ENCODE results near the gene ME3. TPM values are rescaled to one million over a fixed set of nuclear protein-coding genes. Genes with fewer than 3 reads are reported as not detected.

The ME3 gene
- total RNA-seq, 1 experiment from 2014 or later = 1.8 TPM

DNA sequence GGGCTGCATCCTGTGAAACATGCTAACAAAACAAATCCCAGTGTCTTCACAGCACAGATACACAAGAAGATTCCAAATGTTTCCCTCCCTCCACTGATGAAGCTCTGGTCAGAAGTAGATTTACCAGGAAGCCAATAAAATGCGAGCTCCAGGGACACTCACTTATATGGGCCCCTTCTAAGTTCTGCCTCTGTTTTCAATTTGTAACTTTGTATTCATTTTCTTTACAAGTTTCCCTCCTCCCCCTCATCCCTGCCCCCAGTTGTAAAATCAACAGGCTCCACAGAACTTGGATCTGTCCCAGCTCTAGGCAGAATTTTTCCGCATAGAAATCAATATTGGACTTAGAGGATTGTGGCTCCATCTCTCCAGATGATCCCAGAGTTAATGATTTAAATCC is 48.1 kb upstream of the ME3 start:
- H3K4me1 Mint-ChIP-seq = no peaks in the 10 kb centered on the region
- ChIA-PET CTCF (no interaction called here), POLR2A (no interaction called here)
- H3K27ac Mint-ChIP-seq = no peak overlapping the region
- ATAC-seq (no peak), DNase-seq (ENCODE audit: low spot score) (no peak)
- peaks cover 27% of the 10 kb centered on the region for H3K9me3 Mint-ChIP-seq
- peaks cover 18% of the 10 kb centered on the region for H3K36me3 Mint-ChIP-seq
- TF ChIP-seq PRRX2 (CRISPR knock-in tag; IDR thresholded peaks at IDR 0.05) = no peak
- TF ChIP-seq NFE2L1 (CRISPR knock-in tag; IDR thresholded peaks at IDR 0.05) = no peak
- no peak for TF ChIP-seq NFATC4 (CRISPR knock-in tag; IDR thresholded peaks at IDR 0.05)
- TF ChIP-seq SMAD4 (CRISPR knock-in tag; IDR thresholded peaks at IDR 0.05) = no peak
- TF ChIP-seq, protein P1, sequence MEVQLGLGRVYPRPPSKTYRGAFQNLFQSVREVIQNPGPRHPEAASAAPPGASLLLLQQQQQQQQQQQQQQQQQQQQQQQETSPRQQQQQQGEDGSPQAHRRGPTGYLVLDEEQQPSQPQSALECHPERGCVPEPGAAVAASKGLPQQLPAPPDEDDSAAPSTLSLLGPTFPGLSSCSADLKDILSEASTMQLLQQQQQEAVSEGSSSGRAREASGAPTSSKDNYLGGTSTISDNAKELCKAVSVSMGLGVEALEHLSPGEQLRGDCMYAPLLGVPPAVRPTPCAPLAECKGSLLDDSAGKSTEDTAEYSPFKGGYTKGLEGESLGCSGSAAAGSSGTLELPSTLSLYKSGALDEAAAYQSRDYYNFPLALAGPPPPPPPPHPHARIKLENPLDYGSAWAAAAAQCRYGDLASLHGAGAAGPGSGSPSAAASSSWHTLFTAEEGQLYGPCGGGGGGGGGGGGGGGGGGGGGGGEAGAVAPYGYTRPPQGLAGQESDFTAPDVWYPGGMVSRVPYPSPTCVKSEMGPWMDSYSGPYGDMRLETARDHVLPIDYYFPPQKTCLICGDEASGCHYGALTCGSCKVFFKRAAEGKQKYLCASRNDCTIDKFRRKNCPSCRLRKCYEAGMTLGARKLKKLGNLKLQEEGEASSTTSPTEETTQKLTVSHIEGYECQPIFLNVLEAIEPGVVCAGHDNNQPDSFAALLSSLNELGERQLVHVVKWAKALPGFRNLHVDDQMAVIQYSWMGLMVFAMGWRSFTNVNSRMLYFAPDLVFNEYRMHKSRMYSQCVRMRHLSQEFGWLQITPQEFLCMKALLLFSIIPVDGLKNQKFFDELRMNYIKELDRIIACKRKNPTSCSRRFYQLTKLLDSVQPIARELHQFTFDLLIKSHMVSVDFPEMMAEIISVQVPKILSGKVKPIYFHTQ (CRISPR knock-in tag; IDR thresholded peaks at IDR 0.05) = no peak
- no peak for TF ChIP-seq SMAD3 (CRISPR knock-in tag; IDR thresholded peaks at IDR 0.05; ENCODE audit: borderline replicate concordance)
- TF ChIP-seq SP1 (CRISPR knock-in tag; conservative IDR thresholded peaks at IDR 0.05) = no peak
- TF ChIP-seq ZNF219 (CRISPR knock-in tag; IDR thresholded peaks at IDR 0.05; ENCODE audit: borderline replicate concordance) = no peak
- TF ChIP-seq, protein P2, sequence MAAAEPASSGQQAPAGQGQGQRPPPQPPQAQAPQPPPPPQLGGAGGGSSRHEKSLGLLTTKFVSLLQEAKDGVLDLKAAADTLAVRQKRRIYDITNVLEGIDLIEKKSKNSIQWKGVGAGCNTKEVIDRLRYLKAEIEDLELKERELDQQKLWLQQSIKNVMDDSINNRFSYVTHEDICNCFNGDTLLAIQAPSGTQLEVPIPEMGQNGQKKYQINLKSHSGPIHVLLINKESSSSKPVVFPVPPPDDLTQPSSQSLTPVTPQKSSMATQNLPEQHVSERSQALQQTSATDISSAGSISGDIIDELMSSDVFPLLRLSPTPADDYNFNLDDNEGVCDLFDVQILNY (CRISPR knock-in tag; IDR thresholded peaks at IDR 0.05) = no peak
- TF ChIP-seq JAZF1 (CRISPR knock-in tag; IDR thresholded peaks at IDR 0.05) = no peak
- no peak for TF ChIP-seq HMGA2 (CRISPR knock-in tag; IDR thresholded peaks at IDR 0.05)
- no peak for TF ChIP-seq ZNF396 (CRISPR knock-in tag; IDR thresholded peaks at IDR 0.05; ENCODE audit: borderline replicate concordance)
- TF ChIP-seq, protein P3, sequence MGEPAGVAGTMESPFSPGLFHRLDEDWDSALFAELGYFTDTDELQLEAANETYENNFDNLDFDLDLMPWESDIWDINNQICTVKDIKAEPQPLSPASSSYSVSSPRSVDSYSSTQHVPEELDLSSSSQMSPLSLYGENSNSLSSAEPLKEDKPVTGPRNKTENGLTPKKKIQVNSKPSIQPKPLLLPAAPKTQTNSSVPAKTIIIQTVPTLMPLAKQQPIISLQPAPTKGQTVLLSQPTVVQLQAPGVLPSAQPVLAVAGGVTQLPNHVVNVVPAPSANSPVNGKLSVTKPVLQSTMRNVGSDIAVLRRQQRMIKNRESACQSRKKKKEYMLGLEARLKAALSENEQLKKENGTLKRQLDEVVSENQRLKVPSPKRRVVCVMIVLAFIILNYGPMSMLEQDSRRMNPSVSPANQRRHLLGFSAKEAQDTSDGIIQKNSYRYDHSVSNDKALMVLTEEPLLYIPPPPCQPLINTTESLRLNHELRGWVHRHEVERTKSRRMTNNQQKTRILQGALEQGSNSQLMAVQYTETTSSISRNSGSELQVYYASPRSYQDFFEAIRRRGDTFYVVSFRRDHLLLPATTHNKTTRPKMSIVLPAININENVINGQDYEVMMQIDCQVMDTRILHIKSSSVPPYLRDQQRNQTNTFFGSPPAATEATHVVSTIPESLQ (CRISPR knock-in tag; IDR thresholded peaks at IDR 0.05) = no peak
- TF ChIP-seq TEAD4 (CRISPR knock-in tag; IDR thresholded peaks at IDR 0.05) = no peak
- TF ChIP-seq FOXK1 (CRISPR knock-in tag; IDR thresholded peaks at IDR 0.05) = no peak
- TF ChIP-seq JUN (CRISPR knock-in tag; IDR thresholded peaks at IDR 0.05) = no peak
- TF ChIP-seq CREM (CRISPR knock-in tag; IDR thresholded peaks at IDR 0.05) = no peak
- no peak overlapping the region for H3K4me3 Mint-ChIP-seq
- no peaks in the 10 kb centered on the region for H3K27me3 Mint-ChIP-seq (ENCODE audit: low read depth)

- H3K9me3 Mint-ChIP-seq = peaks cover 27% of the 10 kb centered on the region
- TF ChIP-seq ZNF317 (CRISPR knock-in tag; IDR thresholded peaks at IDR 0.05; ENCODE audit: borderline replicate concordance, low read depth) = no peak
- TF ChIP-seq, protein P4, sequence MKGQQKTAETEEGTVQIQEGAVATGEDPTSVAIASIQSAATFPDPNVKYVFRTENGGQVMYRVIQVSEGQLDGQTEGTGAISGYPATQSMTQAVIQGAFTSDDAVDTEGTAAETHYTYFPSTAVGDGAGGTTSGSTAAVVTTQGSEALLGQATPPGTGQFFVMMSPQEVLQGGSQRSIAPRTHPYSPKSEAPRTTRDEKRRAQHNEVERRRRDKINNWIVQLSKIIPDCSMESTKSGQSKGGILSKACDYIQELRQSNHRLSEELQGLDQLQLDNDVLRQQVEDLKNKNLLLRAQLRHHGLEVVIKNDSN (CRISPR knock-in tag; IDR thresholded peaks at IDR 0.05) = no peak
- no peak for TF ChIP-seq OVOL2 (CRISPR knock-in tag; IDR thresholded peaks at IDR 0.05; ENCODE audit: borderline replicate concordance)
- TF ChIP-seq ZNF532 (CRISPR knock-in tag; IDR thresholded peaks at IDR 0.05; ENCODE audit: borderline replicate concordance) = no peak
- TF ChIP-seq GABPB1 (CRISPR knock-in tag; IDR thresholded peaks at IDR 0.05) = no peak
- TF ChIP-seq JAZF1 (CRISPR knock-in tag; IDR thresholded peaks at IDR 0.05) = no peak
- TF ChIP-seq IRF2 (CRISPR knock-in tag; IDR thresholded peaks at IDR 0.05; ENCODE audit: borderline replicate concordance, low read depth) = no peak
- TF ChIP-seq, protein P5, sequence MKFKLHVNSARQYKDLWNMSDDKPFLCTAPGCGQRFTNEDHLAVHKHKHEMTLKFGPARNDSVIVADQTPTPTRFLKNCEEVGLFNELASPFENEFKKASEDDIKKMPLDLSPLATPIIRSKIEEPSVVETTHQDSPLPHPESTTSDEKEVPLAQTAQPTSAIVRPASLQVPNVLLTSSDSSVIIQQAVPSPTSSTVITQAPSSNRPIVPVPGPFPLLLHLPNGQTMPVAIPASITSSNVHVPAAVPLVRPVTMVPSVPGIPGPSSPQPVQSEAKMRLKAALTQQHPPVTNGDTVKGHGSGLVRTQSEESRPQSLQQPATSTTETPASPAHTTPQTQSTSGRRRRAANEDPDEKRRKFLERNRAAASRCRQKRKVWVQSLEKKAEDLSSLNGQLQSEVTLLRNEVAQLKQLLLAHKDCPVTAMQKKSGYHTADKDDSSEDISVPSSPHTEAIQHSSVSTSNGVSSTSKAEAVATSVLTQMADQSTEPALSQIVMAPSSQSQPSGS (CRISPR knock-in tag; IDR thresholded peaks at IDR 0.05; ENCODE audit: borderline replicate concordance, low read depth) = no peak
- TF ChIP-seq CBFB (CRISPR knock-in tag; IDR thresholded peaks at IDR 0.05; ENCODE audit: low read depth) = no peak
Measured at GRCh38 chr11:86719781-86720463, 47.5 kb upstream of the ME3 start.

More at GRCh38 chr11:86719781-86720463, 47.5 kb upstream of the ME3 start:
- DNase-seq (ENCODE audit: low spot score) = no peak
- Mint-ChIP-seq H3K27ac (no peak overlapping the region), H3K27me3 (ENCODE audit: low read depth) (no peaks in the 10 kb centered on the region), H3K4me3 (no peak overlapping the region), H3K36me3 (peaks cover 18% of the 10 kb centered on the region), H3K4me1 (no peaks in the 10 kb centered on the region)
- no peak for ATAC-seq
- ChIA-PET POLR2A (no interaction called here), CTCF (no interaction called here)
